HepG2 (cell line): ENCODE data around the gene ELOVL5.

ENCODE experiments used
- ATF4 ChIP-seq, 2 experiments: fragments of 450-650 bp in 1 of 2; sonication (generic) in 1 of 2; formaldehyde crosslinking; IDR thresholded peaks; 2 replicates each; pipeline versions ENCODE4 v1.5.0 to v1.8.0; 2020 to 2022; ENCODE audit warnings: mild to moderate bottlenecking in 1 of 2, missing genetic modification reagents in 1 of 2
- CTCF ChIP-seq: sonication (generic); formaldehyde crosslinking; IDR thresholded peaks from 2 replicates; pipeline ENCODE4 v1.5.0; 2020; ENCODE audit warnings: mild to moderate bottlenecking, missing genetic modification reagents, moderate library complexity
- FOSL1 ChIP-seq: sonication (generic); formaldehyde crosslinking; IDR thresholded peaks from 2 replicates; pipeline ENCODE4 v1.9.0; 2021; ENCODE audit warnings: missing genetic modification reagents, borderline replicate concordance
- MTF2 ChIP-seq: sonication (generic); formaldehyde crosslinking; IDR thresholded peaks from 2 replicates; pipeline ENCODE4 v1.5.0; 2020; ENCODE audit warnings: missing genetic modification reagents, borderline replicate concordance
- MYC ChIP-seq: sonication (generic); formaldehyde crosslinking; IDR thresholded peaks from 2 replicates; pipeline ENCODE4 v1.9.0; 2021; ENCODE audit warnings: missing genetic modification reagents, borderline replicate concordance
- SAFB2 ChIP-seq: sonication (generic); formaldehyde crosslinking; IDR thresholded peaks from 2 replicates; pipeline ENCODE4 v1.5.1; 2020; ENCODE audit warnings: missing genetic modification reagents, low read depth, mild to moderate bottlenecking, borderline replicate concordance
- ZBTB42 ChIP-seq: sonication (generic); formaldehyde crosslinking; IDR thresholded peaks from 2 replicates; pipeline ENCODE4 v1.5.0; 2020; ENCODE audit warnings: mild to moderate bottlenecking, missing genetic modification reagents
- ZNF18 ChIP-seq: sonication (generic); formaldehyde crosslinking; IDR thresholded peaks from 2 replicates; pipeline ENCODE4 v1.8.0; 2022; ENCODE audit warnings: mild to moderate bottlenecking, missing genetic modification reagents; ENCODE audit not compliant: insufficient replicate concordance
- ZNF274 ChIP-seq: sonication (generic); formaldehyde crosslinking; IDR thresholded peaks from 2 replicates; pipeline ENCODE4 v1.5.1; 2020; ENCODE audit warnings: mild to moderate bottlenecking, missing genetic modification reagents
- ZNF766 ChIP-seq: sonication (generic); formaldehyde crosslinking; IDR thresholded peaks from 2 replicates; pipeline ENCODE4 v1.5.0; 2020; ENCODE audit warnings: missing genetic modification reagents, borderline replicate concordance
- ZNF773 ChIP-seq: sonication (generic); formaldehyde crosslinking; IDR thresholded peaks from 2 replicates; pipeline ENCODE4 v1.4.0; 2020; ENCODE audit warnings: missing genetic modification reagents, borderline replicate concordance
- ZNF777 ChIP-seq: sonication (generic); formaldehyde crosslinking; IDR thresholded peaks from 2 replicates; pipeline ENCODE4 v1.4.0; 2020; ENCODE audit warnings: missing genetic modification reagents

- TF ChIP-seq SAFB2, result no peak
- no peak for TF ChIP-seq CTCF (CRISPR knock-in tag)
- no peak for TF ChIP-seq ZNF773 (CRISPR knock-in tag)
- no peak for TF ChIP-seq MTF2 (CRISPR knock-in tag)
- no peak for TF ChIP-seq ZNF18
- TF ChIP-seq ZNF766 (CRISPR knock-in tag), result no peak
- no peak for TF ChIP-seq MYC (CRISPR knock-in tag)
- TF ChIP-seq ATF4 (CRISPR knock-in tag; IDR thresholded peaks at IDR 0.05), result no peak
- no peak for TF ChIP-seq FOSL1 (CRISPR knock-in tag)
- no peak for TF ChIP-seq ZNF777 (CRISPR knock-in tag)
- no peak for TF ChIP-seq ZBTB42 (CRISPR knock-in tag)
- TF ChIP-seq ZNF274 (CRISPR knock-in tag), result no peak
Observed at GRCh38 chr6:53394704-53395103, 46.0 kb upstream of the ELOVL5 start.
